Lower leg skin (tissue), 4 donors: ENCODE measurements around the gene RTBDN. TPM values are rescaled to one million over a fixed set of nuclear protein-coding genes. Genes with fewer than 3 reads are reported as not detected.

Experiments
- DNase-seq, 2 donors: peaks; one replicate each; pipeline ENCODE4 v3.0.0-alpha.2; 2019; ENCODE audit warnings: low spot score in 2 of 2
- H3K4me3 ChIP-seq: fragments of 200-600 bp; sonication (generic); 2 replicates; pipeline ENCODE4 v1.5.1; 2017; ENCODE audit warnings: mild to moderate bottlenecking, low read depth; ENCODE audit not compliant: poor library complexity, severe bottlenecking
- POLR2A ChIP-seq, 2 donors: fragments of 450-650 bp; IDR thresholded peaks; one replicate each; pipeline ENCODE4 v1.6.1; 2016 to 2017; ENCODE audit warnings: antibody characterized with exemption in 2 of 2, mild to moderate bottlenecking in 1 of 2, moderate library complexity in 1 of 2
- WGBS, 2 donors: methylation state at CpG; one replicate each; pipeline ENCODE4 v1.1.5; 2018; 5-methylcytosine and 5-hydroxymethylcytosine counted together
- intact Hi-C: fragments of 100-400 bp; cut with DNase I; formaldehyde crosslinking; loops from one replicate; pipeline ENCODE4 v1.15.0; 2023; ENCODE audit warnings: low total_unique reads
- total RNA-seq, 4 donors: library from RNA; depleted of rRNA; stranded (reverse); fragments of >200 nt; gene quantifications; one replicate each; pipeline ENCODE4 v1.1.0, GENCODE V29; 2016
- TF ChIP-seq, protein P1 (sequence below), 3 donors: fragments of 450-650 bp; IDR thresholded peaks; one replicate each; pipeline ENCODE4 v1.5.1; 2016; ENCODE audit warnings: antibody characterized with exemption in 3 of 3, mild to moderate bottlenecking in 3 of 3, moderate library complexity in 2 of 3

The RTBDN gene
- total RNA-seq, 4 donors from 2014 or later, result not detected

GRCh38 chr19:12838886-12839756, 4.7 kb upstream of the RTBDN start:
- intact Hi-C loops, result no loop called here
- WGBS, 2 donors, result 18 to 24% methylated on average over 21 of the region's 21 CpGs
- TF ChIP-seq POLR2A (IDR thresholded peaks at IDR 0.05), result no peak
- TF ChIP-seq, protein P1, sequence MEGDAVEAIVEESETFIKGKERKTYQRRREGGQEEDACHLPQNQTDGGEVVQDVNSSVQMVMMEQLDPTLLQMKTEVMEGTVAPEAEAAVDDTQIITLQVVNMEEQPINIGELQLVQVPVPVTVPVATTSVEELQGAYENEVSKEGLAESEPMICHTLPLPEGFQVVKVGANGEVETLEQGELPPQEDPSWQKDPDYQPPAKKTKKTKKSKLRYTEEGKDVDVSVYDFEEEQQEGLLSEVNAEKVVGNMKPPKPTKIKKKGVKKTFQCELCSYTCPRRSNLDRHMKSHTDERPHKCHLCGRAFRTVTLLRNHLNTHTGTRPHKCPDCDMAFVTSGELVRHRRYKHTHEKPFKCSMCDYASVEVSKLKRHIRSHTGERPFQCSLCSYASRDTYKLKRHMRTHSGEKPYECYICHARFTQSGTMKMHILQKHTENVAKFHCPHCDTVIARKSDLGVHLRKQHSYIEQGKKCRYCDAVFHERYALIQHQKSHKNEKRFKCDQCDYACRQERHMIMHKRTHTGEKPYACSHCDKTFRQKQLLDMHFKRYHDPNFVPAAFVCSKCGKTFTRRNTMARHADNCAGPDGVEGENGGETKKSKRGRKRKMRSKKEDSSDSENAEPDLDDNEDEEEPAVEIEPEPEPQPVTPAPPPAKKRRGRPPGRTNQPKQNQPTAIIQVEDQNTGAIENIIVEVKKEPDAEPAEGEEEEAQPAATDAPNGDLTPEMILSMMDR (IDR thresholded peaks at IDR 0.05), result no peak
- no peak overlapping the region for H3K4me3 ChIP-seq
- DNase-seq, result no peak

- no peak for TF ChIP-seq POLR2A (IDR thresholded peaks at IDR 0.05)
- TF ChIP-seq, protein P1 (IDR thresholded peaks at IDR 0.05), result no peak
- intact Hi-C loops, result no loop called here
- 1 to 4% methylated on average over 19 to 68 of the region's 69 CpGs for WGBS, 2 donors
- no peak for DNase-seq
- H3K4me3 ChIP-seq, result peak within 1 kb of the TSS; percentile 26
Measured at GRCh38 chr19:12838182-12838885, 4.0 kb upstream of the RTBDN start, which contains the start of gene MAST1. Gene MAST1 (plus strand): TSS chr19:12838515. CDS start chr19:12838573, 58 bp downstream.

DNA sequence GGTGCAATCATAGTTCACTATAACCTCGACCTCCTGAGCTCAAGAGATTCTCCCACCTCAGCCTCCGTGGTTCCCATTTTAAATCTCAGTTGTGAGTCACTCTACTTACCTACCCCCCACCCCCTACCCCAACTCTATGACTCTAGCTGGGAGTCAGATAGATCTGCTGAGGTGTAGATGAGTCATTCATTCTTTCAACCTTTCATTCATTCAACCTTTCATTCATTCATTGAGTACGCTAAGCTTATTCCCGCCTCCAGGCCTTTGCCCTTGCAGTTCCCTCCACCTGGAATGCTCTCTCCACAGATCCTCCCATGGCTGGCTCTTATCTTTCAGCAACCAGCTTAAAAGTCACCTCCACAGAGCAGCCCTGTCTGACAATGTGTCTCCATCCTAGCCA, 2.8 kb upstream of the RTBDN start:
- intact Hi-C loops, result no loop called here
- WGBS, 2 donors, result 74 to 78% methylated on average over 4 of the region's 4 CpGs
- no peak for DNase-seq
- no peak overlapping the region for H3K4me3 ChIP-seq
- TF ChIP-seq, protein P1 (IDR thresholded peaks at IDR 0.05), result no peak
- TF ChIP-seq POLR2A (IDR thresholded peaks at IDR 0.05), result no peak

GRCh38 chr19:12836529-12836863, 2.1 kb upstream of the RTBDN start:
- TF ChIP-seq, protein P1 (IDR thresholded peaks at IDR 0.05), result no peak
- TF ChIP-seq POLR2A (IDR thresholded peaks at IDR 0.05), result no peak
- 5 to 11% methylated on average over 5 to 6 of the region's 6 CpGs for WGBS, 2 donors
- no peak for DNase-seq
- intact Hi-C loops, result no loop called here
- H3K4me3 ChIP-seq, result no peak overlapping the region

GRCh38 chr19:12834976-12835757, 788 bp upstream of the RTBDN start:
- WGBS, 2 donors, result 4 to 8% methylated on average over 38 to 39 of the region's 39 CpGs
- no peak overlapping the region for H3K4me3 ChIP-seq
- intact Hi-C loops, result no loop called here
- TF ChIP-seq POLR2A (IDR thresholded peaks at IDR 0.05), result no peak
- TF ChIP-seq, protein P1 (IDR thresholded peaks at IDR 0.05), result no peak
- DNase-seq, result no peak
